GM18520 (cell line): ENCODE data around the gene RRAGA.
"Not testable (repeated sequence)": the region's sequence is repeated elsewhere in the genome, so short reads cannot be mapped to it uniquely, and the experiment has no call there.

Source experiments
- ATAC-seq: cut with Tn5 transposase; IDR thresholded peaks from one replicate; pipeline ENCODE4 v1.9.1; 2021; ENCODE audit not compliant: unreplicated experiment

Gene RRAGA

DNA sequence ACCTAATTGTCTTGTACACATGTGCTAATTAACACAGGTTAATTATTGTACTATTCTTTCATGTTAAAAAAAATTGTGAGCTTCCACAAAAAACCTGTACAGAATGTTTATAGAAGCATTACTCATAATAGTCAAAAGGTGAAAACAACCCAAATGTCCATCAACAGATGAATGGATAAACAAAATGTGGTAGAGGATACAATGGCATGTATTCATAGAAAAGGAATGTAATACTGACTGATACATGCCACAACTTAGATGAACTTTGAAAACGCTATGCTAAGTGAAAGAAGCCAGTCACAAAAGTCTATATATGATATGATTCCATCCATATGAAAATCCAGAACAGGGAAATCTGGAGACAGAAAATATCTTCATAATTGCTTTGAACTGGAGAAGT lies 25.6 kb downstream of the RRAGA start:
- ATAC-seq, result no peak

DNA sequence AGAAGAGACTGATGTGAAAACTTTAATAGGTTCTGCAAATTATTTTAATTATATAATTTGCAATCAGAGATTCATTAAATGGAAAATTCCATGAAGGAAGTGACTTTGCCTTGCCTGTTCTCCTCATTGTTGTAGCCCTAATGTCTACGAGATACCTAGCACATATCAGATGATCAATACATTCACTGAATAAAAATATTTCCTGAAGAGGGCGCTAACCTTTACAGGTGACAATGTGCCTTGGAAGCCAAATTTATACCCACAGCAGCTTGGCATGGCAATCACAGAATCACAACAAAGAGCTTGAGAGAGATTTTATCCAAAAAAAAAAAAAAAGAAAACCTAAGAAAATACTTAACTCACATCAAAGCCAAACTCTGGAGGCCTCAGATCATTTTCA lies 36.1 kb downstream of the RRAGA start:
- ATAC-seq, result no peak

DNA sequence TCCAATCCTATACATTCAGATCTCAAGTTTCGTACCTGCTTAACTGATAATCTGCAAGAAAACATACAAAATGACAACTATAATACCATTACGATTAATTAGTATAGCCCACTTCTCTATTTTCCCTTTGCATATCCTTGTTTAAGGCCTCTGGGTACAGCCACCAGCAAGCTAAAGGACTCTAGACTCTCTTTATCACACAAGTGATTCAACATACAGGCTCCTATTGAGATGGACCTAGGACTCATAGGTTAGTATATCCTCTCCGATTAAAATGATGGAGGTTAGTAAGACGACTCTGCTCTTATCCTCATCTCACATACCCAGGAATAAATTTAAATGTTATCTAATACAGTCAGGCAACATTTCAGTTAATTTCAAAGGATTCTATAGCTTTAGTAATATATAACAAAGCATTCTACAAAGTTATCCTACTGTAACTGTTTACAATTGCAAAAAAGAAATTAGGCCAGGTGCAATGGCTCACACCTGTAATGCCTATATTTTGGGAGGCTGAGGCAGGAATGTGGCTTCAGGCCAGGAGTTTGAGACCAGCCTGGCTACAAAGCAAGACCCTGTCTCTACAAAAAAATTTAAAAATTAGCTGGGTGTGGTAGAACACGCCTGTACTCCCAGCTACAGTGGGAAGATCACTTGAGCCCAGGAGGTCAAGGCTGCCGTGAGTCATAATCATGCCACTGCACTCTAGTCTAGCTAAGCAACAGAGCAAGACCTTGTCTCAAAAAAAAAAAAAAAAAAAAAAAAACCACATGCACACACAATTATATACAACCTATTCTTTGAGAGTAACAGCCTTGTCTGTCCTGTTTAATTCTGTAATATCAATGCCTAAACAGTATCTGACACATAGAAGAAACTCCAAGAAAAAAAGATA lies 38.1 kb downstream of the RRAGA start:
- ATAC-seq, result no peak

DNA sequence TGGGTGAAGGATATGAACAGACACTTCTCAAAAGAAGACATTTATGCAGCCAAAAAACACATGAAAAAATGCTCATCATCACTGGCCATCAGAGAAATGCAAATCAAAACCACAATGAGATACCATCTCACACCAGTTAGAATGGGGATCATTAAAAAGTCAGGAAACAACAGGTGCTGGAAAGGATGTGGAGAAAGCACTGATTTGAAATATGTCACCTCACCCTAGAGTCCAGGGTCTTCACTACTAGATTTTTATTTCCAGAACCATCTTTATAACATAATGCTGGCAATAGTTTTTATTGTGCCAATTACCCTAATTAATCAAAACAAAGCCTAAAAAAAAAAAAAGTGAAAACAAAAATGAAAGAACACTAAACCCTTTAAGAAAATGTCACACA lies 48.2 kb downstream of the RRAGA start:
- not testable (repeated sequence) for ATAC-seq
